Measurements from ENCODE around the gene SUPT7L. TPM values are rescaled to one million over a fixed set of nuclear protein-coding genes. Genes with fewer than 3 reads are reported as not detected.
A peak's percentile ranks its signal among the peaks of the same experiment; 100 is the strongest.

The SUPT7L gene
- total and polyA plus RNA-seq, 2 of the 13 experiments (the other 11 are each of a cell fraction or from before 2014, with no cell fraction given), result 32.9 to 77.5 TPM

- peak; percentile 37; the same call in 1 of the 2 replicates for TF ChIP-seq POGZ (CRISPR knock-in tag; IDR thresholded peaks at IDR 0.05)
- no peak for TF ChIP-seq ZNF703 (CRISPR knock-in tag; IDR thresholded peaks at IDR 0.05; ENCODE audit: borderline replicate concordance)
- TF ChIP-seq ZNF496 (CRISPR knock-in tag; IDR thresholded peaks at IDR 0.05; ENCODE audit: insufficient replicate concordance), result no peak
- TF ChIP-seq TEAD2 (CRISPR knock-in tag; IDR thresholded peaks at IDR 0.05), result no peak
- TF ChIP-seq NCOA1 (CRISPR knock-in tag; IDR thresholded peaks at IDR 0.05), result no peak
- TF ChIP-seq ZBTB25 (CRISPR knock-in tag; IDR thresholded peaks at IDR 0.05), result 0 out of 2 replicates have a peak, but pooled peaks have one; percentile 70
- peak; percentile 34; the same call in 1 of the 2 replicates for TF ChIP-seq ARID4A (CRISPR knock-in tag; IDR thresholded peaks at IDR 0.05; ENCODE audit: borderline replicate concordance)
- no peak for TF ChIP-seq JUNB (CRISPR knock-in tag; IDR thresholded peaks at IDR 0.05; ENCODE audit: borderline replicate concordance)
- TF ChIP-seq ZBED4 (CRISPR knock-in tag; IDR thresholded peaks at IDR 0.05; ENCODE audit: borderline replicate concordance), result 0 out of 2 replicates have a peak, but pooled peaks have one; percentile 67
- TF ChIP-seq ZNF264 (CRISPR knock-in tag; IDR thresholded peaks at IDR 0.05), result peak; percentile 33; the same call in 1 of the 2 replicates
- TF ChIP-seq KLF16 (CRISPR knock-in tag; IDR thresholded peaks at IDR 0.05), result peak in 1 of 2 experiments; percentile 49; a peak in 1 of 4 replicates
- TF ChIP-seq DMAP1 (CRISPR knock-in tag; IDR thresholded peaks at IDR 0.05), result no peak
- TF ChIP-seq POLR2A (IDR thresholded peaks at IDR 0.05; ENCODE audit: insufficient read depth in 1 of 2, low read depth in 2 of 2, low read length in 2 of 2), result no peak
- TF ChIP-seq SNAPC5 (CRISPR knock-in tag; IDR thresholded peaks at IDR 0.05; ENCODE audit: borderline replicate concordance), result no peak
- TF ChIP-seq ADNP (CRISPR knock-in tag; IDR thresholded peaks at IDR 0.05), result no peak
- TF ChIP-seq ZFP36 (IDR thresholded peaks at IDR 0.05; ENCODE audit: borderline replicate concordance, low read depth, low read length, partially characterized antibody), result no peak
- TF ChIP-seq SP5 (CRISPR knock-in tag; IDR thresholded peaks at IDR 0.05; ENCODE audit: borderline replicate concordance, low read depth), result no peak
- no peak for TF ChIP-seq ZKSCAN8 (CRISPR knock-in tag; IDR thresholded peaks at IDR 0.05; ENCODE audit: borderline replicate concordance)
- peak; percentile 60; the same call in 1 of the 2 replicates for TF ChIP-seq KMT2A (CRISPR knock-in tag; IDR thresholded peaks at IDR 0.05)
- no peak for TF ChIP-seq SMARCE1 (IDR thresholded peaks at IDR 0.05; ENCODE audit: borderline replicate concordance)
- TF ChIP-seq MBD4 (IDR thresholded peaks at IDR 0.05; ENCODE audit: borderline replicate concordance, low read length), result no peak
Observed at GRCh38 chr2:27683390-27684071, 20.1 kb upstream of the SUPT7L start (continued).
